Gastroesophageal sphincter (tissue), 3 donors: ENCODE measurements around the gene ADCYAP1.

Experiments
- CTCF ChIP-seq, 4 experiments: fragments of 200-600 bp in 2 of 4; fragments of 450-650 bp in 2 of 4; sonication (generic) in 1 of 4; IDR thresholded peaks; one replicate each; pipeline ENCODE4 v1.5.1; 2017 to 2019; ENCODE audit warnings: antibody characterized with exemption in 4 of 4, mild to moderate bottlenecking in 2 of 4, moderate library complexity in 2 of 4
- POLR2A ChIP-seq, 2 donors: fragments of 450-650 bp; IDR thresholded peaks; one replicate each; pipeline ENCODE4 v1.6.1; 2017; ENCODE audit warnings: antibody characterized with exemption in 2 of 2, mild to moderate bottlenecking in 2 of 2, moderate library complexity in 1 of 2

DNA sequence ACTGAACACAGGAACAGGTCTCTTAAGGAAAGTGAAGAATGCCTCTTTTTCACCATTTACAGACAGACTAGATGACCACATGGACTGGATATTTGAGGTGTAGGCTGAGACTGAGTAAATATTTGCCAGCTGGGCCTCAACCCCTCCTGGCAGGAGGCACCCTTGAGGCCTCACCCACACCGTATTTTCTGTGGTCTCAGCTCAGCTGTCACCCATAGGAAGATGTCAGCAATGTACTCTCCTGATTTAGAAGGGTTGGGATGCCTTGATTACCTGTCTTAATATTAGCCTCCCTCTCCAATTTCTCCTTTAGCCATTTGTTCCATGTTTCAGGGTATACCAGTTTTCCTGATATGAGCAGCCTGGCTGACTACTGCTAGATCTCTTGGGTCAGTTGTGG, 20.3 kb downstream of the ADCYAP1 start:
- TF ChIP-seq CTCF (IDR thresholded peaks at IDR 0.05) (no peak), POLR2A (IDR thresholded peaks at IDR 0.05) (no peak)
